ENCODE results near the gene ACOT7.

GRCh38 chr1:6287431-6287886, 106.1 kb downstream of the ACOT7 start:
- TF ChIP-seq CTCF (IDR thresholded peaks at IDR 0.05; ENCODE audit: low read length) (no peak), EZH2 (IDR thresholded peaks at IDR 0.05; ENCODE audit: borderline replicate concordance, low read length) (no peak)
